ENCODE results near the gene ITGB6. TPM values are rescaled to one million over a fixed set of nuclear protein-coding genes. Genes with fewer than 3 reads are reported as not detected.
"Not testable (repeated sequence)": the region's sequence is repeated elsewhere in the genome, so short reads cannot be mapped to it uniquely, and the experiment has no call there.

Gene ITGB6
- polyA plus RNA-seq, 2 of the 4 experiments (the other 2 are of a cell fraction), result 4.2 to 5.0 TPM

- peak; percentile 5 to 43 for DNase-seq (ENCODE audit: low read depth in 1 of 2, low spot score in 1 of 2)
- Histone ChIP-seq H3K4me3 (no peak overlapping the region), H3K9me3 (no peaks in the 10 kb centered on the region), H3K4me2 (no peak overlapping the region), H3K27ac (peak overlapping the region; percentile 18 to 40; a peak in 4 of 6 replicates), H3K4me1 (peaks cover 13% of the 10 kb centered on the region)
- ChIA-PET POLR2A (no interaction called here), CTCF (interaction anchor here (1.1 to 1.9 kb wide), 5 partner anchors 9 to 838 kb away, joined by 3 to 5 read pairs (median 4); no protein-coding TSS in a partner anchor)
- peak; percentile 47 to 84; a peak in 3 of 6 replicates for ATAC-seq
- peak; percentile 39 to 64; a peak in 2 of 5 replicates for TF ChIP-seq RAD21 (conservative IDR thresholded peaks at IDR 0.05 in 1 of 2, IDR thresholded peaks at IDR 0.05 in 1 of 2)
- peak; percentile 35 for TF ChIP-seq SMC3 (IDR thresholded peaks at IDR 0.05)
- no peak for TF ChIP-seq NFE2L2 (conservative IDR thresholded peaks at IDR 0.05; ENCODE audit: low read length)
- TF ChIP-seq CTCF (IDR thresholded peaks at IDR 0.05), result peak; percentile 21; the same call in 1 of the 3 replicates
- WGBS (ENCODE audit: missing lambda C conversion rate), result 93% methylated on average over 4 of the region's 4 CpGs
- no peak for FAIRE-seq
Observed at GRCh38 chr2:160156100-160156499, 44.0 kb downstream of the ITGB6 start.

GRCh38 chr2:160148419-160148818, 51.7 kb downstream of the ITGB6 start:
- H3K9me3 ChIP-seq; ATAC-seq; DNase-seq (ENCODE audit: low read depth in 1 of 2, low spot score in 1 of 2); FAIRE-seq; POLR2A ChIA-PET; H3K4me3 ChIP-seq: not testable (repeated sequence)
- CTCF ChIA-PET, result interaction anchor here (0.9 to 1.3 kb wide), 2 partner anchors 24 to 59 kb away, joined by 3 to 4 read pairs; no protein-coding TSS in a partner anchor
- H3K4me1 ChIP-seq, result peaks cover 11% of the 10 kb centered on the region; the same call in 2 of the 3 replicates
- WGBS (ENCODE audit: missing lambda C conversion rate), result 60% methylated on average over 8 of the region's 8 CpGs
- H3K27ac ChIP-seq, result peak overlapping the region in 1 of 2 experiments; percentile 44; a peak in 1 of 6 replicates
- 0 out of 3 replicates have a peak overlapping the region, but pooled peaks have one; percentile 10 for H3K4me2 ChIP-seq

GRCh38 chr2:160145471-160145870, 54.6 kb downstream of the ITGB6 start:
- ATAC-seq (no peak), FAIRE-seq (no peak), DNase-seq (ENCODE audit: low read depth in 1 of 2, low spot score in 1 of 2) (no peak)
- 91% methylated on average over 2 of the region's 2 CpGs for WGBS (ENCODE audit: missing lambda C conversion rate)
- Histone ChIP-seq H3K4me1 (peaks cover 22% of the 10 kb centered on the region), H3K9me3 (no peaks in the 10 kb centered on the region), H3K27ac (no peak overlapping the region), H3K4me2 (no peak overlapping the region), H3K4me3 (no peak overlapping the region)
- no peak for TF ChIP-seq HOXB5 (CRISPR knock-in tag; IDR thresholded peaks at IDR 0.05)
- TF ChIP-seq ELK1 (IDR thresholded peaks at IDR 0.05; ENCODE audit: low read depth, low read length), result no peak
- no peak for TF ChIP-seq TP53 (CRISPR knock-in tag; IDR thresholded peaks at IDR 0.05)
- TF ChIP-seq HEYL (CRISPR knock-in tag; IDR thresholded peaks at IDR 0.05), result no peak
- no peak for TF ChIP-seq CBX2 (IDR thresholded peaks at IDR 0.05; ENCODE audit: borderline replicate concordance, low read depth)
- TF ChIP-seq JUNB (IDR thresholded peaks at IDR 0.05), result no peak
- TF ChIP-seq REST (IDR thresholded peaks at IDR 0.05), result no peak
- ChIA-PET CTCF (interaction anchor here (1.3 to 1.5 kb wide), 2 partner anchors 19 to 36 kb away, joined by 3 to 6 read pairs; no protein-coding TSS in a partner anchor), POLR2A (no interaction called here)

All from A549 (cell line).